HG03439 (cell line): ENCODE data around the gene OR6M1.

ENCODE experiments used
- ATAC-seq: cut with Tn5 transposase; IDR thresholded peaks from one replicate; pipeline ENCODE4 v1.9.1; 2021; ENCODE audit warnings: mild to moderate bottlenecking, moderate library complexity; ENCODE audit not compliant: unreplicated experiment

The OR6M1 gene

GRCh38 chr11:123806249-123806648, at the start of gene OR6M1:
OR6M1 (minus strand) TSS chr11:123806349; CDS start chr11:123806349, 0 bp downstream.
- no peak for ATAC-seq

GRCh38 chr11:123853038-123853437, 46.9 kb upstream of the OR6M1 start:
- ATAC-seq = no peak

- ATAC-seq = no peak
Observed at GRCh38 chr11:123852321-123852720, 46.2 kb upstream of the OR6M1 start.

GRCh38 chr11:123851110-123851509, 45.0 kb upstream of the OR6M1 start:
- no peak for ATAC-seq

- no peak for ATAC-seq
Observed at GRCh38 chr11:123841174-123841573, 35.0 kb upstream of the OR6M1 start.

GRCh38 chr11:123839131-123839530, 33.0 kb upstream of the OR6M1 start:
- no peak for ATAC-seq

- ATAC-seq = no peak
Observed at GRCh38 chr11:123838659-123839058, 32.5 kb upstream of the OR6M1 start.

GRCh38 chr11:123838199-123838598, 32.0 kb upstream of the OR6M1 start:
- ATAC-seq = no peak

- ATAC-seq = no peak
Observed at GRCh38 chr11:123833095-123833494, 26.9 kb upstream of the OR6M1 start.

- ATAC-seq = no peak
Observed at GRCh38 chr11:123829745-123830144, 23.6 kb upstream of the OR6M1 start.

- ATAC-seq = no peak
Observed at GRCh38 chr11:123822599-123822998, 16.4 kb upstream of the OR6M1 start.

- no peak for ATAC-seq
Observed at GRCh38 chr11:123822032-123822431, 15.9 kb upstream of the OR6M1 start.

- no peak for ATAC-seq
Observed at GRCh38 chr11:123815122-123815521, 9.0 kb upstream of the OR6M1 start.

GRCh38 chr11:123801765-123802164, 4.4 kb downstream of the OR6M1 start:
- ATAC-seq = no peak

GRCh38 chr11:123800036-123800435, 6.1 kb downstream of the OR6M1 start:
- no peak for ATAC-seq

- ATAC-seq = no peak
Observed at GRCh38 chr11:123799438-123799837, 6.7 kb downstream of the OR6M1 start.

GRCh38 chr11:123798513-123799252, 7.5 kb downstream of the OR6M1 start:
- ATAC-seq = no peak

GRCh38 chr11:123798079-123798478, 8.1 kb downstream of the OR6M1 start:
- ATAC-seq = no peak

- ATAC-seq = no peak
Observed at GRCh38 chr11:123797541-123797940, 8.6 kb downstream of the OR6M1 start.

- no peak for ATAC-seq
Observed at GRCh38 chr11:123797114-123797513, 9.0 kb downstream of the OR6M1 start.

GRCh38 chr11:123796226-123796625, 9.9 kb downstream of the OR6M1 start:
- no peak for ATAC-seq

- no peak for ATAC-seq
Observed at GRCh38 chr11:123783536-123783935, 22.6 kb downstream of the OR6M1 start.

GRCh38 chr11:123778511-123778910, 27.6 kb downstream of the OR6M1 start:
- ATAC-seq = no peak
